K562 (cell line): ENCODE data around the gene RPP14. TPM values are rescaled to one million over a fixed set of nuclear protein-coding genes. Genes with fewer than 3 reads are reported as not detected.

Experiments used
- ATAC-seq: fragments of 200-7000 bp; cut with Tn5 transposase; 3 replicates; pipeline ENCODE4 v1.9.1; 2020; ENCODE audit warnings: moderate library complexity
- BruUV-seq: library from RNA; stranded (reverse); fragments of 400-500 nt; replicated peaks from 2 replicates; lab custom pipeline; 2021; lab: Mats Ljungman, UMichigan
- CTCF ChIA-PET: fragments of 300-600 bp; formaldehyde crosslinking; extraction: SDS; loops from one replicate; lab custom pipeline; 2021; ENCODE audit warnings: low intra/inter-chr PET ratio; lab: Yijun Ruan, JAX
- POLR2A ChIA-PET: fragments of 300-600, 350-650 bp; sonication (Branson Sonifier 250); formaldehyde crosslinking; extraction: SDS; loops from one replicate; lab custom pipeline; 2021; ENCODE audit warnings: antibody characterized with exemption, inconsistent platforms; lab: Yijun Ruan, JAX
- DNase-seq, 4 experiments: peaks; one replicate each; pipeline versions ENCODE4 v3.0.0 to v3.0.0-alpha.2; 2011 to 2018; ENCODE audit warnings: low spot score in 3 of 4, mixed read lengths in 3 of 4; ENCODE audit errors: extremely low read depth in 1 of 4
- FAIRE-seq: peaks from 2 replicates; lab custom pipeline; 2011; peaks lifted over from hg19 to GRCh38; lab: Jason Lieb, UNC
- H2AFZ ChIP-seq: 2 replicates; pipeline ENCODE4 v1.6.0; 2011; ENCODE audit warnings: low read depth, low read length, control low read depth, inconsistent platforms
- H3K27ac ChIP-seq: fragments of 200-600 bp; 3 replicates; pipeline ENCODE4 v1.8.0; 2011; ENCODE audit warnings: low read depth, mild to moderate bottlenecking, control low read depth, inconsistent platforms, low read length, moderate library complexity, mixed read lengths; ENCODE audit errors: extremely low read depth
- H3K27me3 ChIP-seq, 2 experiments: fragments of 300-600 bp in 1 of 2; 2 replicates in 1 of 2; 3 replicates in 1 of 2; pipeline versions ENCODE4 v1.6.0 to v1.8.0; 2011; ENCODE audit warnings: inconsistent platforms in 2 of 2, low read length in 2 of 2, mild to moderate bottlenecking in 1 of 2, mixed read lengths in 1 of 2, moderate library complexity in 1 of 2; ENCODE audit not compliant: control insufficient read depth in 2 of 2, insufficient read depth in 2 of 2
- H3K36me3 ChIP-seq: fragments of 300-600 bp; 3 replicates; pipeline ENCODE4 v1.8.0; 2011; ENCODE audit warnings: mild to moderate bottlenecking, low read length, inconsistent platforms; ENCODE audit not compliant: control insufficient read depth, insufficient read depth
- H3K4me1 ChIP-seq, 2 experiments: fragments of 200-600 bp in 1 of 2; replicated peaks in 1 of 2; 2 replicates in 1 of 2; 3 replicates in 1 of 2; pipeline versions ENCODE4 v1.5.1 to v1.8.0; 2011; ENCODE audit warnings: inconsistent platforms in 2 of 2, low read length in 2 of 2, mild to moderate bottlenecking in 1 of 2, mixed read lengths in 1 of 2, moderate library complexity in 1 of 2; ENCODE audit not compliant: control insufficient read depth in 2 of 2, insufficient read depth in 2 of 2
- H3K4me2 ChIP-seq: 2 replicates; pipeline ENCODE4 v1.6.1; 2011; ENCODE audit warnings: low read length, control low read depth, inconsistent platforms, mixed read lengths; ENCODE audit not compliant: insufficient read depth
- H3K4me3 ChIP-seq: fragments of 200-600 bp; sonication (generic), shearing (Covaris generic); 2 replicates; pipeline ENCODE4 v1.5.1; 2016; ENCODE audit warnings: control low read depth, inconsistent platforms
- H3K79me2 ChIP-seq: fragments of 200-600 bp; 3 replicates; pipeline ENCODE4 v1.8.0; 2011; ENCODE audit warnings: low read length, inconsistent platforms; ENCODE audit not compliant: control insufficient read depth, insufficient read depth
- H3K9ac ChIP-seq, 2 experiments: 2 replicates each; pipeline versions ENCODE4 v1.6.0 to v1.6.1; 2011; ENCODE audit warnings: low read depth in 2 of 2, low read length in 2 of 2, control low read depth in 1 of 2, inconsistent platforms in 1 of 2, mild to moderate bottlenecking in 1 of 2, mixed read lengths in 1 of 2; ENCODE audit not compliant: insufficient read depth in 1 of 2
- H3K9me1 ChIP-seq: one replicate; pipeline ENCODE4 v1.6.0; 2011; ENCODE audit warnings: inconsistent platforms, mild to moderate bottlenecking, low read length, moderate library complexity; ENCODE audit not compliant: control insufficient read depth, insufficient read depth
- H3K9me3 ChIP-seq: replicated peaks from 2 replicates; pipeline ENCODE4 v1.5.1; 2011; ENCODE audit warnings: low read depth, low read length, inconsistent platforms; ENCODE audit not compliant: control insufficient read depth, insufficient read depth
- H4K20me1 ChIP-seq: replicated peaks from 2 replicates; pipeline ENCODE4 v1.6.1; 2011; ENCODE audit warnings: low read length, inconsistent platforms, mixed read lengths; ENCODE audit not compliant: control insufficient read depth, insufficient read depth
- ARID1B ChIP-seq: fragments of 450-650 bp; IDR thresholded peaks from 2 replicates; pipeline ENCODE4 v1.6.1; 2016; ENCODE audit warnings: antibody characterized with exemption, mild to moderate bottlenecking, inconsistent platforms
- ATF7 ChIP-seq: fragments of 450-650 bp; IDR thresholded peaks from 2 replicates; pipeline ENCODE4 v1.7.1; 2014; ENCODE audit warnings: mild to moderate bottlenecking, moderate library complexity
- GMEB1 ChIP-seq: fragments of 250-450 bp; sonication (Bioruptor Pico); IDR thresholded peaks from 2 replicates; pipeline ENCODE4 v1.4.0; 2020; ENCODE audit warnings: mild to moderate bottlenecking
- MEF2A ChIP-seq: IDR thresholded peaks from 2 replicates; pipeline ENCODE4 v1.6.1; 2011; ENCODE audit warnings: low read depth, mild to moderate bottlenecking, low read length, moderate library complexity; ENCODE audit not compliant: control insufficient read depth
- NR2C2 ChIP-seq, 2 experiments: fragments of 200-800 bp in 1 of 2; sonication (Bioruptor generic) in 1 of 2; sonication (generic) in 1 of 2; formaldehyde crosslinking in 1 of 2; IDR thresholded peaks; 2 replicates each; pipeline versions ENCODE4 v1.6.1 to v1.8.0; 2016 to 2022; ENCODE audit warnings: mild to moderate bottlenecking in 1 of 2, missing compliant biosample characterization in 1 of 2, missing genetic modification characterization in 1 of 2, missing genetic modification reagents in 1 of 2
- ZNF277 ChIP-seq: fragments of 250-450 bp; sonication (Bioruptor Pico); IDR thresholded peaks from 2 replicates; pipeline ENCODE4 v1.8.0; 2022; ENCODE audit warnings: inconsistent platforms, mild to moderate bottlenecking, moderate library complexity, borderline replicate concordance
- WGBS: fragments of 100-300 bp; shearing (Covaris generic); methylation state at CpG from one replicate; pipeline ENCODE4 v1.1.6; 2016; ENCODE audit warnings: low coverage, mixed read lengths; ENCODE audit not compliant: insufficient coverage; ENCODE audit errors: missing lambda C conversion rate; 5-methylcytosine and 5-hydroxymethylcytosine counted together
- in situ Hi-C: fragments of 300-500 bp; cut with MboI; formaldehyde crosslinking; loops from 4 replicates; pipeline ENCODE4 v1.15.0; 2018; ENCODE audit warnings: inconsistent platforms, mixed read lengths
- intact Hi-C: fragments of 100-400 bp; cut with micrococcal nuclease; formaldehyde crosslinking; loops from 2 replicates; pipeline ENCODE4 v1.14.2; 2022
- polyA plus RNA-seq, 8 experiments: library from polyadenylated mRNA; depleted of rRNA in 4 of 8; stranded (reverse) in 5 of 8; unstranded in 3 of 8; fragments of >200 nt; fragmentation: Nextera tagmentation in 2 of 8; fragmentation: Illumina TruSeq in 1 of 8; extraction: Ambion mirVana in 2 of 8; extraction: Trizol in 1 of 8; gene quantifications; 2 replicates each; pipeline versions ENCODE4 v1.2.1 to v1.2.3, GENCODE V29; 2011 to 2014; ENCODE audit warnings: inconsistent platforms in 1 of 8, missing spikeins in 1 of 8
- total RNA-seq, 7 experiments: library from RNA; depleted of rRNA in 6 of 7; stranded (reverse); fragments of >200 nt in 6 of 7; fragmentation: Illumina TruSeq in 2 of 7; extraction: Trizol in 2 of 7; gene quantifications; 2 replicates each; pipeline versions ENCODE4 v1.2.1 to v1.2.3, GENCODE V29; 2011 to 2021; ENCODE audit warnings: low replicate concordance in 1 of 7

RPP14 gene
- total and polyA plus RNA-seq, 9 of the 15 experiments (the other 6 are each of a cell fraction or from before 2014, with no cell fraction given), result 13.5 to 20.8 (median 15.4) TPM

DNA sequence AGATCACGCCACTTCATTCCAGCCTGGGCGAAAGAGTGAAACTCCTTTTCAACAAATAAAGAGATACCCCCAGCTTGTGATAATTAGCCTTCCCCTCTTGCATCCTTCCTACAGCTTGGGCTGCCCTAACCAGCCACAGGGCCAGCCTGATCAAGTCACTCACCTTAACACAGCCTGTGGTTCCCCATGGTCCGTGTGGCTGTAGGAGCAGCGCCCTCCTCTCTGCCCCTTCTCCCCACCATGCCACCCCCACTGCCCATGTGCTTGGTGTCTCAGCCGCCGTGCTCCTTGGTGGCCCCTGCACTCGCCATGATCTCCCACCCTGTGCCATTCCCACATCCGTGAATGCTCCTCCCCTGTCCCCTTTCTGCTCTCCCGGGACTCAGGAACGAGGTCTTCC, 13.2 kb upstream of the RPP14 start:
- intact Hi-C loops, result no loop called here
- FAIRE-seq (no peak), DNase-seq (no peak), ATAC-seq (no peak)
- H3K9ac ChIP-seq, result no peak overlapping the region
- no peaks in the 10 kb centered on the region for H3K9me1 ChIP-seq
- no peak overlapping the region for H3K4me3 ChIP-seq
- BruUV-seq, result no TSS peak
- CTCF ChIA-PET, result no interaction called here
- no peak overlapping the region for H3K27ac ChIP-seq
- H3K4me1 ChIP-seq, result no peaks in the 10 kb centered on the region
- no peaks in the 10 kb centered on the region for H3K9me3 ChIP-seq
- 7% methylated on average over 4 of the region's 10 CpGs for WGBS
- H3K27me3 ChIP-seq, result peaks cover 0 to 12% of the 10 kb centered on the region in 2 experiments; a peak in 1 of 5 replicates
- in situ Hi-C loops, result no loop called here
- no peaks in the 10 kb centered on the region for H4K20me1 ChIP-seq
- H3K4me2 ChIP-seq, result no peak overlapping the region
- H3K36me3 ChIP-seq, result no peaks in the 10 kb centered on the region
- POLR2A ChIA-PET, result interaction anchor here (0.6 kb wide), 1 partner anchor 21 kb away, joined by 3 read pairs; no protein-coding TSS in a partner anchor
- TF ChIP-seq NR2C2 (CRISPR knock-in tag; IDR thresholded peaks at IDR 0.05), result no peak
- TF ChIP-seq NR2C2 (tag; IDR thresholded peaks at IDR 0.05), result no peak
- TF ChIP-seq ARID1B, result no peak
- no peak for TF ChIP-seq GMEB1 (CRISPR knock-in tag)
- TF ChIP-seq ATF7, result no peak
- TF ChIP-seq MEF2A, result no peak
- no peak for TF ChIP-seq ZNF277 (CRISPR knock-in tag)
- no peak overlapping the region for H2AFZ ChIP-seq
- no peaks in the 10 kb centered on the region for H3K79me2 ChIP-seq
